Memory B cell (primary cell): Measurements from ENCODE around the gene ALDH3A1.

Experiments
- ATAC-seq: fragments of 150-1000 bp; cut with Tn5 transposase; 2 replicates; pipeline ENCODE4 v1.10.0; 2021; ENCODE audit warnings: low read depth, mild to moderate bottlenecking, moderate library complexity
- DNase-seq, 2 donors: peaks; one replicate each; pipeline ENCODE4 v3.0.0; 2022; ENCODE audit warnings: low spot score in 2 of 2
- H3K27ac Mint-ChIP-seq: one replicate; pipeline ENCODE4 v1.8.0; 2022; ENCODE audit warnings: mild to moderate bottlenecking, moderate library complexity, mixed read lengths
- H3K27me3 Mint-ChIP-seq: one replicate; pipeline ENCODE4 v1.8.0; 2022; ENCODE audit warnings: mixed read lengths
- H3K36me3 Mint-ChIP-seq: one replicate; pipeline ENCODE4 v1.8.0; 2022; ENCODE audit warnings: mild to moderate bottlenecking, mixed read lengths
- H3K4me1 Mint-ChIP-seq: one replicate; pipeline ENCODE4 v1.8.0; 2022; ENCODE audit warnings: mixed read lengths
- H3K4me3 Mint-ChIP-seq: one replicate; pipeline ENCODE4 v1.8.0; 2022; ENCODE audit warnings: mild to moderate bottlenecking, moderate library complexity, mixed read lengths
- H3K9me3 Mint-ChIP-seq: one replicate; pipeline ENCODE4 v1.8.0; 2022; ENCODE audit warnings: mixed read lengths

ALDH3A1 gene

GRCh38 chr17:19714542-19715411, 33.3 kb downstream of the ALDH3A1 start:
- Mint-ChIP-seq H3K4me1 (no peaks in the 10 kb centered on the region), H3K27me3 (peaks cover under 1% of the 10 kb centered on the region), H3K27ac (no peak overlapping the region), H3K9me3 (no peaks in the 10 kb centered on the region), H3K36me3 (no peaks in the 10 kb centered on the region), H3K4me3 (no peak overlapping the region)
- DNase-seq (no peak), ATAC-seq (no peak)

GRCh38 chr17:19713901-19714361, 34.2 kb downstream of the ALDH3A1 start:
- DNase-seq (no peak), ATAC-seq (no peak)
- H3K36me3 Mint-ChIP-seq: no peaks in the 10 kb centered on the region
- no peaks in the 10 kb centered on the region for H3K9me3 Mint-ChIP-seq
- no peak overlapping the region for H3K4me3 Mint-ChIP-seq
- H3K27ac Mint-ChIP-seq: no peak overlapping the region
- H3K4me1 Mint-ChIP-seq: no peaks in the 10 kb centered on the region
- no peaks in the 10 kb centered on the region for H3K27me3 Mint-ChIP-seq

GRCh38 chr17:19713462-19713861, 34.6 kb downstream of the ALDH3A1 start:
- no peak overlapping the region for H3K27ac Mint-ChIP-seq
- no peak for ATAC-seq

GRCh38 chr17:19712436-19713004, 35.6 kb downstream of the ALDH3A1 start:
- Mint-ChIP-seq H3K36me3 (no peaks in the 10 kb centered on the region), H3K27ac (no peak overlapping the region), H3K27me3 (no peaks in the 10 kb centered on the region), H3K9me3 (no peaks in the 10 kb centered on the region), H3K4me3 (no peak overlapping the region), H3K4me1 (no peaks in the 10 kb centered on the region)
- no peak for DNase-seq
- ATAC-seq: no peak

More at GRCh38 chr17:19713462-19713861, 34.6 kb downstream of the ALDH3A1 start:
- no peak overlapping the region for H3K4me3 Mint-ChIP-seq
- no peaks in the 10 kb centered on the region for H3K36me3 Mint-ChIP-seq
- no peaks in the 10 kb centered on the region for H3K9me3 Mint-ChIP-seq
- DNase-seq: no peak
- no peaks in the 10 kb centered on the region for H3K4me1 Mint-ChIP-seq
- no peaks in the 10 kb centered on the region for H3K27me3 Mint-ChIP-seq

- H3K27ac Mint-ChIP-seq: no peak overlapping the region
- H3K9me3 Mint-ChIP-seq: no peaks in the 10 kb centered on the region
- H3K36me3 Mint-ChIP-seq: no peaks in the 10 kb centered on the region
- H3K27me3 Mint-ChIP-seq: no peaks in the 10 kb centered on the region
- no peak overlapping the region for H3K4me3 Mint-ChIP-seq
- ATAC-seq: no peak
- DNase-seq: no peak
- no peaks in the 10 kb centered on the region for H3K4me1 Mint-ChIP-seq
Measured at GRCh38 chr17:19709841-19710240, 38.3 kb downstream of the ALDH3A1 start.

GRCh38 chr17:19708431-19709175, 39.5 kb downstream of the ALDH3A1 start:
- no peaks in the 10 kb centered on the region for H3K9me3 Mint-ChIP-seq
- DNase-seq: no peak
- no peak for ATAC-seq
- no peaks in the 10 kb centered on the region for H3K36me3 Mint-ChIP-seq
- no peak overlapping the region for H3K4me3 Mint-ChIP-seq
- H3K4me1 Mint-ChIP-seq: no peaks in the 10 kb centered on the region
- no peak overlapping the region for H3K27ac Mint-ChIP-seq
- no peaks in the 10 kb centered on the region for H3K27me3 Mint-ChIP-seq

- H3K9me3 Mint-ChIP-seq: no peaks in the 10 kb centered on the region
- DNase-seq (no peak), ATAC-seq (no peak)
- no peaks in the 10 kb centered on the region for H3K27me3 Mint-ChIP-seq
- no peak overlapping the region for H3K4me3 Mint-ChIP-seq
- peaks cover 2% of the 10 kb centered on the region for H3K4me1 Mint-ChIP-seq
- H3K27ac Mint-ChIP-seq: no peak overlapping the region
- no peaks in the 10 kb centered on the region for H3K36me3 Mint-ChIP-seq
Measured at GRCh38 chr17:19707728-19708221, 40.3 kb downstream of the ALDH3A1 start.

GRCh38 chr17:19706791-19707727, 41.0 kb downstream of the ALDH3A1 start:
- no peak overlapping the region for H3K27ac Mint-ChIP-seq
- no peaks in the 10 kb centered on the region for H3K36me3 Mint-ChIP-seq
- H3K9me3 Mint-ChIP-seq: no peaks in the 10 kb centered on the region
- ATAC-seq (no peak), DNase-seq (no peak)
- no peaks in the 10 kb centered on the region for H3K27me3 Mint-ChIP-seq
- H3K4me1 Mint-ChIP-seq: peaks cover 7% of the 10 kb centered on the region
- H3K4me3 Mint-ChIP-seq: no peak overlapping the region

- Mint-ChIP-seq H3K27ac (no peak overlapping the region), H3K9me3 (no peaks in the 10 kb centered on the region), H3K36me3 (no peaks in the 10 kb centered on the region), H3K4me1 (peaks cover 7% of the 10 kb centered on the region), H3K4me3 (no peak overlapping the region), H3K27me3 (no peaks in the 10 kb centered on the region)
- DNase-seq (no peak), ATAC-seq (no peak)
Measured at GRCh38 chr17:19705771-19706770, 42.0 kb downstream of the ALDH3A1 start.

- Mint-ChIP-seq H3K36me3 (no peaks in the 10 kb centered on the region), H3K4me3 (no peak overlapping the region), H3K4me1 (peaks cover 7% of the 10 kb centered on the region), H3K27me3 (no peaks in the 10 kb centered on the region), H3K9me3 (no peaks in the 10 kb centered on the region), H3K27ac (no peak overlapping the region)
- no peak for ATAC-seq
- DNase-seq: no peak
Measured at GRCh38 chr17:19705201-19705600, 42.9 kb downstream of the ALDH3A1 start.

- no peaks in the 10 kb centered on the region for H3K9me3 Mint-ChIP-seq
- no peak for ATAC-seq
- no peak overlapping the region for H3K27ac Mint-ChIP-seq
Measured at GRCh38 chr17:19703828-19704613, 44.1 kb downstream of the ALDH3A1 start.

More at GRCh38 chr17:19703828-19704613, 44.1 kb downstream of the ALDH3A1 start:
- H3K36me3 Mint-ChIP-seq: no peaks in the 10 kb centered on the region
- no peaks in the 10 kb centered on the region for H3K27me3 Mint-ChIP-seq
- H3K4me1 Mint-ChIP-seq: peaks cover 7% of the 10 kb centered on the region
- DNase-seq: no peak
- H3K4me3 Mint-ChIP-seq: no peak overlapping the region
